DOHH2 (cell line): ENCODE results near the gene GNG4.

Experiments used
- CTCF ChIP-seq: fragments of 200-600 bp; sonication (generic); IDR thresholded peaks from one replicate; pipeline ENCODE4 v1.5.1; 2014; ENCODE audit warnings: antibody characterized with exemption, mild to moderate bottlenecking, low read depth, low read length; ENCODE audit not compliant: poor library complexity, severe bottlenecking
- EZH2phosphoT487 ChIP-seq: fragments of 200-600 bp; sonication (generic); IDR thresholded peaks from 2 replicates; pipeline ENCODE4 v1.6.1; 2017; ENCODE audit warnings: borderline replicate concordance, mild to moderate bottlenecking, antibody characterized with exemption, low read length, moderate library complexity, mixed read lengths

- no peak for TF ChIP-seq CTCF
- TF ChIP-seq EZH2phosphoT487, result no peak
Observed at GRCh38 chr1:235566084-235566483, 83.5 kb downstream of the GNG4 start.
